Endometrial microvascular endothelial cells (primary cell): ENCODE measurements around the gene MYH7. TPM values are rescaled to one million over a fixed set of nuclear protein-coding genes. Genes with fewer than 3 reads are reported as not detected.

Experiments
- in situ Hi-C: cut with HindIII; loops from 2 replicates; pipeline ENCODE4 v1.10.0; 2017; ENCODE audit warnings: low sequenced_read_pairs, low pct_unique_long_range_greater_than_20kb; ENCODE audit errors: inconsistent ontology term
- total RNA-seq: library from RNA; depleted of rRNA; stranded (reverse); fragments of >200 nt; gene quantifications from one replicate; pipeline ENCODE4 v1.2.3, GENCODE V29; 2015; ENCODE audit errors: inconsistent ontology term

The MYH7 gene
- total RNA-seq, 1 donor from 2014 or later, result not detected

- in situ Hi-C loops, result no loop called here
These were observed 55.1 kb downstream of the MYH7 start for GRCh38 chr14:23380197-23380914.

GRCh38 chr14:23379366-23380196 is 55.9 kb downstream of the MYH7 start:
- in situ Hi-C loops, result no loop called here

- in situ Hi-C loops, result no loop called here
These were observed 56.7 kb downstream of the MYH7 start for GRCh38 chr14:23378612-23379220.

DNA sequence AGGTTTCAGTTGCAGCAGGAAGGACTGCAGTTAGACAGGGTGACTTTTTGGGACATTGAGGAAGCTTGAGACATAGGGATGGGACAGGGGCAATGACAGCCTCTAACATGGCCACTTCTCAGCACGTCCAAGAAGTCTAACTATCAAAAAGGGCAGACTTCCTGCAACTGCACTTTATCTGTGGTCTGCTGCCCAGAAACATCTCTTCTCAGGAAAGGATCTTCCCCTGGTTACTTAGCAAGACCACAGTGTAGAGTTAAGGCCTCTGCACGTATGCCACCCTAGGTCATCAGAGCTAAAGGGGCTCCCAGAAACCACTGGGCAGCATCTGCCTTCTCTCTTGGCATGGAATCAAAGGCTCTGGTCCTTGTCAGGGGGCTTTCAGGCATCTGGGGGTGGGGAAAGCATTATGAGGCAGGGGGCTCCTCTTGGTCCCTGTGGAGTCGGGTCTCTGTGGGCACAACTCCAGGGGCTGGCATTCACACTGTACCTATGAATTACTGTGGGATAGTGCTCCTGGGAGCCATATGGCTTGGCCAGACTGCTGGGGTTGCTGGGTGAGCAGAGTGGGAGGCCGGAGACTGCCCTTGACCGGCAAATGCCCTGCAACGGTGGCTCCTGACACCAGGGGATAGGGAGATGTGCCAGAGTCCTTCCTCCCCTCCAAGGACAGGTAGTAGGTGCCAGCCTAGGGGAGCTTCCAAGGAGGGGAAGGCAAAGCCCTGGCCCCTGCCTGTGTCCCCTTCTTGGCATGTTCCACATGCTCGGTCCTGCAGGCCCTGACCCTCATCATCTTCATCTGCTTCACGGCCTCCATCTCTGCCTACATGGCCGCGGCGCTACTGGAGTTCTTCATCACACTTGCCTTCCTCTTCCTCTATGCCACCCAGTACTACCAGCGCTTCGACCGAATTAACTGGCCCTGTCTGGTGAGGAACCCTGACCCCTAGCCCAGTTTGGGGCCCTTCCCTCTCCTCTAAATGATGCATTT is 57.6 kb downstream of the MYH7 start:
- in situ Hi-C loops, result no loop called here

DNA sequence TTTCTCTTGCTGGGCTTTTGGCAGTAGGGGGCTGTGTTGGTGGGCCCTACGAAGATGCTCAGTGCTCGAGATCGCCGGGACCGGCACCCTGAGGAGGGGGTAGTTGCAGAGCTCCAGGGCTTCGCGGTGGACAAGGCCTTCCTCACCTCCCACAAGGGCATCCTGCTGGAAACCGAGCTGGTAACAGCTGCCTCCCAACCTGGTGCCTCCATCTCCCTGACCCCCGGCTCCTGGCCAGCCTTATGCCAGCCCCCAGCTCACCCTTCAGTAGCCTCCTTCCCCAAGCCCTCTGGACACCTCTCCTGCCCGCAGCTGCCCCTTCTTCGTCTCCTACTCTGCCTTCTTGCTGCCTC is 58.3 kb downstream of the MYH7 start:
- in situ Hi-C loops, result no loop called here

GRCh38 chr14:23376482-23377197 is 58.8 kb downstream of the MYH7 start, which contains the start of gene CMTM5:
Gene CMTM5 (plus strand): TSS chr14:23377046. CDS start chr14:23377252, 206 bp downstream.
- in situ Hi-C loops, result no loop called here

GRCh38 chr14:23375527-23376251 is 59.8 kb downstream of the MYH7 start:
- in situ Hi-C loops, result no loop called here

- in situ Hi-C loops, result no loop called here
These were observed 62.4 kb downstream of the MYH7 start for GRCh38 chr14:23373041-23373440.

DNA sequence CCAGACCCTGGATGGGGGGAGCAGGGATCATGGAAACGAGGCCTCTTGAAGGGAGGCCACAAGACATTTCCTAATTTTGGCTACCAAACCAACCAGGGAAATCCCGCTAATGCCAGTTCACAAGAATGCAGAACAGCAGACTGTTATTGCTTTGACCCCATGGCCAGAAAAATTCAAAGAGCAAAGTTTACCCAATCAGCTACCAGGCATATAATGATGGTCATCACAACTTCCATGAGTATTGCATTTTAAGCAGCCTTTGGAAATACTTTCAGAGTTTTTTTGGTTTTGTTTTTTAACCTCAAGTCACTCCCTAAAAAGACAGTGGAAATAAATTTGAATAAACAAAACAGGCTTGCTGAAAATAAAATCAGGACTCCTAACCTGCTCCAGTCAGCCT is 63.0 kb downstream of the MYH7 start, which contains the start of gene IL25:
TSS of gene IL25 (plus strand) at position 301 of the 400 bp plus-strand sequence.
- in situ Hi-C loops, result no loop called here

GRCh38 chr14:23371865-23372264 is 63.6 kb downstream of the MYH7 start:
- in situ Hi-C loops, result no loop called here

GRCh38 chr14:23370221-23370620 is 65.2 kb downstream of the MYH7 start:
- in situ Hi-C loops, result no loop called here

GRCh38 chr14:23366426-23366921 is 69.0 kb downstream of the MYH7 start:
- in situ Hi-C loops, result no loop called here

GRCh38 chr14:23365732-23366425 is 69.6 kb downstream of the MYH7 start:
- in situ Hi-C loops, result no loop called here

- in situ Hi-C loops, result no loop called here
These were observed 70.3 kb downstream of the MYH7 start, which contains the start of gene EFS for GRCh38 chr14:23365036-23365731. Gene EFS (minus strand): TSS chr14:23365172. CDS start chr14:23365025, 147 bp downstream.

- in situ Hi-C loops, result no loop called here
These were observed 71.1 kb downstream of the MYH7 start for GRCh38 chr14:23364164-23365035.
